ENCODE data around the gene NRL.

The NRL gene

DNA sequence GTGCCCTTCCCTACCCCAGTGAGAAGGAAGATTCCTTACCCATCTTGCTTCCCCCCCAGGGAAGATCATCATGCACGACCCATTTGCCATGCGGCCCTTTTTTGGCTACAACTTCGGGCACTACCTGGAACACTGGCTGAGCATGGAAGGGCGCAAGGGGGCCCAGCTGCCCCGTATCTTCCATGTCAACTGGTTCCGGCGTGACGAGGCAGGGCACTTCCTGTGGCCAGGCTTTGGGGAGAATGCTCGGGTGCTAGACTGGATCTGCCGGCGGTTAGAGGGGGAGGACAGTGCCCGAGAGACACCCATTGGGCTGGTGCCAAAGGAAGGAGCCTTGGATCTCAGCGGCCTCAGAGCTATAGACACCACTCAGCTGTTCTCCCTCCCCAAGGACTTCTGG, 11.3 kb downstream of the NRL start:
- Histone ChIP-seq H3K27ac (no peak overlapping the region), H3K36me3 (replicated peaks) (no peaks in the 10 kb centered on the region), H3K4me3 (ENCODE audit: low read depth, low read length) (no peak overlapping the region), H3K27me3 (replicated peaks) (no peaks in the 10 kb centered on the region)
- TF ChIP-seq, protein P1, sequence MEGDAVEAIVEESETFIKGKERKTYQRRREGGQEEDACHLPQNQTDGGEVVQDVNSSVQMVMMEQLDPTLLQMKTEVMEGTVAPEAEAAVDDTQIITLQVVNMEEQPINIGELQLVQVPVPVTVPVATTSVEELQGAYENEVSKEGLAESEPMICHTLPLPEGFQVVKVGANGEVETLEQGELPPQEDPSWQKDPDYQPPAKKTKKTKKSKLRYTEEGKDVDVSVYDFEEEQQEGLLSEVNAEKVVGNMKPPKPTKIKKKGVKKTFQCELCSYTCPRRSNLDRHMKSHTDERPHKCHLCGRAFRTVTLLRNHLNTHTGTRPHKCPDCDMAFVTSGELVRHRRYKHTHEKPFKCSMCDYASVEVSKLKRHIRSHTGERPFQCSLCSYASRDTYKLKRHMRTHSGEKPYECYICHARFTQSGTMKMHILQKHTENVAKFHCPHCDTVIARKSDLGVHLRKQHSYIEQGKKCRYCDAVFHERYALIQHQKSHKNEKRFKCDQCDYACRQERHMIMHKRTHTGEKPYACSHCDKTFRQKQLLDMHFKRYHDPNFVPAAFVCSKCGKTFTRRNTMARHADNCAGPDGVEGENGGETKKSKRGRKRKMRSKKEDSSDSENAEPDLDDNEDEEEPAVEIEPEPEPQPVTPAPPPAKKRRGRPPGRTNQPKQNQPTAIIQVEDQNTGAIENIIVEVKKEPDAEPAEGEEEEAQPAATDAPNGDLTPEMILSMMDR (IDR thresholded peaks at IDR 0.05; ENCODE audit: low read depth, low read length, missing control alignments) = no peak
- in situ Hi-C loops (cut with HindIII; ENCODE audit: low pct_ligation_motif_present, low sequenced_read_pairs) = no loop called here
- no peak for DNase-seq

DNA sequence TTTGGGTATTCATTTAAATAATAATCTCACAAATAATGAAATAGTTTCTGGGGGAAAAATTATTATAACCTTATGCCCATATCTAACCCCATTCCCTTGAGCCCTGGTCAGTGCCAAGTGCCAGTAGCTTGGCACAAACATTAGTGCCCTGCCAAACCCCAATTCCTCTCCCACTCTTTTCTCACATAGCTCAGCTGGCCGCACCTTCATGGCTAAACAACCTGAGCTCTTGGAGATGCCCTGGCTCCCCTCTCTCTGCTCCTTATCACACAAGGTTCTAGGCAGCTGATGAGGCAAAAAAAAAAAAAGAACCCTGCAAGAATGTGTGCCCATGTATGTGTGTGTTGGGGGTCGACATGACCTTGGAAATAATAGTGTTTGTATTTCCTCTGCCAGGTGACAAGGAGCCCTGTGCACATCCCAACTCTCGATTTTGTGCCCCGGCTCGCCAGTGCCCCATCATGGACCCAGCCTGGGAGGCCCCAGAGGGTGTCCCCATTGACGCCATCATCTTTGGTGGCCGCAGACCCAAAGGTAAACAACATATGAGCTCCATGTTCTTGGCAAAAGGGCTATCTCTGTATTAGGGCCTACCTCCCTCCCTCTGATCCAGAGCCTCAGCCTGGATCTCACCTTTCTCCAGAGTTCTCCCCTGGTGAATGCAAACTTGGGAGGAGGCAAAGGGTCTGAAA, 12.2 kb downstream of the NRL start:
- TF ChIP-seq, protein P1 (IDR thresholded peaks at IDR 0.05; ENCODE audit: low read depth, low read length, missing control alignments) = no peak
- Histone ChIP-seq H3K4me3 (ENCODE audit: low read depth, low read length) (no peak overlapping the region), H3K36me3 (replicated peaks) (no peaks in the 10 kb centered on the region), H3K27me3 (replicated peaks) (no peaks in the 10 kb centered on the region), H3K27ac (no peak overlapping the region)
- in situ Hi-C loops (cut with HindIII; ENCODE audit: low pct_ligation_motif_present, low sequenced_read_pairs) = no loop called here
- DNase-seq = no peak

DNA sequence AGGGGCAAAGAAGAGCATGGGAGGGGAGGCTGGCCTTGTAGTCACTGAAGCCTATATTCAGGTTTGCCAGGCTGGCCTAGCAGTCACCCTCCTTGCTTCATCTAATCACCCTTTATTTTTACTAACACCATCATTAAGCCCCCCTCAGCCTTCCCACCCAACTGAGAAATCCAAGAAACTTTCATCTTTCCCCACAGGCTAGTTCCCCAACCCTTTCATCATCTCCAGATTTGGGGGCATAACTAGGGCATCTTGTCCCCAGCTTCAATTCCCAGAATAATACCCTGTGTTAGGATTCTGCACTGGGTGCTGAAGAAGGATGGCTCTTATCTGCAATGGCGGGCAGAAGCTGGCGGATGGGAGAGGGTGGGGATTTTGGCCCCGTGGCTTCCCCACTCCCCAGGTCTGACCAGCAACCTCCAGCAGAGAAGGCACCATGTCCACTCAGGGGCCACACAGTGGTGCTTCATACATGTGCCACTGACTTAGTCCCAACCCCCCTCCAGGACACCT, 13.7 kb downstream of the NRL start:
- H3K36me3 ChIP-seq (replicated peaks) = no peaks in the 10 kb centered on the region
- TF ChIP-seq, protein P1 (IDR thresholded peaks at IDR 0.05; ENCODE audit: low read depth, low read length, missing control alignments) = no peak
- in situ Hi-C loops (cut with HindIII; ENCODE audit: low pct_ligation_motif_present, low sequenced_read_pairs) = no loop called here
- DNase-seq = no peak
- no peaks in the 10 kb centered on the region for H3K27me3 ChIP-seq (replicated peaks)
- H3K4me3 ChIP-seq (ENCODE audit: low read depth, low read length) = no peak overlapping the region
- no peak overlapping the region for H3K27ac ChIP-seq

DNA sequence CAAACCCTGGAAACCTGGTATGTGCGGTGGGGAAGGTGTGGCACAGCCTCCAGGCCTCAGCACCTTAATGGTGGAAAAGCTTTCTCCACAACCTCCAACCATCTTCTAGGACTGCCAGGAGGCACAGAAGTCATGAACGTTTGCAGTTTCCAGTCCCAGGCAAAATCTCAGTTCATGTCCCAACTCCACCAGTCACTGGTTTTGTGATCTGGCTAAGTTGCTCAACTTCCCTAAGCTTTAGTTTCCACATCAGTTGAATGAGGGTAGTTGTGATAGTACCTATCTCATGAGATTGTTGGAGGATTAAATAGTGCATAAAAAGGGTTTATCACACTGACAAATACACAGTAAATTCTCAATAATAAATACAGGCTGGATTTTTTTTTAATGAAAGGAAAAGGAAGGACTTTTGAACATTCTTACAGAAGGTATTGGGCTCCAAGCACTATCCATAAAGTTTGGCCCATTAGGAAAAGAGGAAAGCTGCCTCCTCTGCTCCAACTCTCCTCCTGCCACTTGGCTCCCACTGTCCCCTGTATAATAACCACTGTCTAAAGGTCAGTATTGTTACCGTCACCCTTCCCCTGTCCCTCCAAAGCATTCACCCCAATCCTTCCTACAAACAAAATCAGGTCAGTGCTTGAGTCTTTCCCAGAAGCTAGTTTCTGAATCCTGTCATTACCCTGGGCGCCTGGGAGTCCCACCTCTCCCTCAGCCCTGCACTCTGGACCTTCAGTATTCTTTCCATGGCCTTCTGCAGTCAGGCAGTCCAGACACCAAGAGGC, 14.4 kb downstream of the NRL start:
- Histone ChIP-seq H3K27ac (no peak overlapping the region), H3K36me3 (replicated peaks) (no peaks in the 10 kb centered on the region), H3K27me3 (replicated peaks) (no peaks in the 10 kb centered on the region), H3K4me3 (ENCODE audit: low read depth, low read length) (no peak overlapping the region)
- TF ChIP-seq, protein P1 (IDR thresholded peaks at IDR 0.05; ENCODE audit: low read depth, low read length, missing control alignments) = no peak
- no peak for DNase-seq
- in situ Hi-C loops (cut with HindIII; ENCODE audit: low pct_ligation_motif_present, low sequenced_read_pairs) = no loop called here

DNA sequence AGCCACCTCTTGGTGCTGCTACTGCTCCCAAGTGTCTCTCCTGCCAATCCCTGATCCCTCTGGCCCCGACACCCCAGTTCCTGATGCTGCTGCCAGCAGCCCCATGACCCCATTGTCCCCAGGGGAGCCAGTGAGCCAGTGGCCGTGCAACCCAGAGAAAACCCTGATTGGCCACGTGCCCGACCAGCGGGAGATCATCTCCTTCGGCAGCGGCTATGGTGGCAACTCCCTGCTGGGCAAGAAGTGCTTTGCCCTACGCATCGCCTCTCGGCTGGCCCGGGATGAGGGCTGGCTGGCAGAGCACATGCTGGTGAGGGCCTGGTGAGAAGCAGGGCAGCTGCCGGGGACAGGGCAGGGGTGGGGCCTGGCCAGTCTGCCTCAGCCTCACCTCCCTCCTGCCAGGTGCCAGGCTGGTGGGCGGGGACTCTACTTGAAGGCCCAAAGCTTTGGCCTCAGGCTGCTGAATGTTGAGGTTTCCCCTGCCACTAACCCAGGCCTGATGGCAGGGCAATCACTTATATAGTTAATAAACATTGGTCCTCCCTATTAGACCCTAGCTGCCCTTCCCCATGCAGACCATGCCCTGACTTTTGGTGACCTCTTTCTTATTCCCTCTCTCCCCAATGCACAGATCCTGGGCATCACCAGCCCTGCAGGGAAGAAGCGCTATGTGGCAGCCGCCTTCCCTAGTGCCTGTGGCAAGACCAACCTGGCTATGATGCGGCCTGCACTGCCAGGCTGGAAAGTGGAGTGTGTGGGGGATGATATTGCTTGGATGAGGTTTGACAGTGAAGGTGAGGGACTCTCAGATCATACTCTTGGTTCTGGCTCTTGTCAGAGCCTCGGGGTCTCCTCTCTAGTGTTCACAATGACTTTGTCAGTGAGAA, 15.6 kb downstream of the NRL start:
- TF ChIP-seq, protein P1 (IDR thresholded peaks at IDR 0.05; ENCODE audit: low read depth, low read length, missing control alignments) = no peak
- in situ Hi-C loops (cut with HindIII; ENCODE audit: low pct_ligation_motif_present, low sequenced_read_pairs) = no loop called here
- H3K27ac ChIP-seq = no peak overlapping the region
- H3K36me3 ChIP-seq (replicated peaks) = no peaks in the 10 kb centered on the region
- DNase-seq = no peak
- no peaks in the 10 kb centered on the region for H3K27me3 ChIP-seq (replicated peaks)
- H3K4me3 ChIP-seq (ENCODE audit: low read depth, low read length) = no peak overlapping the region

Measured in brain microvascular endothelial cell (primary cell).